ENCODE data around the gene RNF130.
"Not testable (repeated sequence)": the region's sequence is repeated elsewhere in the genome, so short reads cannot be mapped to it uniquely, and the experiment has no call there.

The RNF130 gene

GRCh38 chr5:180013678-180014077 lies 57.9 kb downstream of the RNF130 start:
- no peak for DNase-seq

GRCh38 chr5:180012316-180012715 lies 59.2 kb downstream of the RNF130 start:
- no peak for DNase-seq

- DNase-seq, result no peak
Observed at GRCh38 chr5:180010636-180011035, 60.9 kb downstream of the RNF130 start.

GRCh38 chr5:180009581-180009980 lies 62.0 kb downstream of the RNF130 start:
- no peak for DNase-seq

GRCh38 chr5:180008433-180008832 lies 63.1 kb downstream of the RNF130 start:
- DNase-seq, result no peak

- no peak for DNase-seq
Observed at GRCh38 chr5:180007582-180007981, 64.0 kb downstream of the RNF130 start.

- no peak for DNase-seq
Observed at GRCh38 chr5:180006141-180006540, 65.4 kb downstream of the RNF130 start.

- DNase-seq, result no peak
Observed at GRCh38 chr5:180003127-180003526, 68.4 kb downstream of the RNF130 start.

- no peak for DNase-seq
Observed at GRCh38 chr5:180001742-180002141, 69.8 kb downstream of the RNF130 start.

GRCh38 chr5:180001136-180001535 lies 70.4 kb downstream of the RNF130 start:
- no peak for DNase-seq

GRCh38 chr5:179998485-179998884 lies 73.1 kb downstream of the RNF130 start:
- no peak for DNase-seq

GRCh38 chr5:179994583-179995323 lies 76.8 kb downstream of the RNF130 start:
- no peak for DNase-seq

- DNase-seq, result not testable (repeated sequence)
Observed at GRCh38 chr5:179992855-179993254, 78.7 kb downstream of the RNF130 start.

GRCh38 chr5:179991106-179991505 lies 80.5 kb downstream of the RNF130 start:
- DNase-seq, result no peak

GRCh38 chr5:179990525-179990924 lies 81.0 kb downstream of the RNF130 start:
- DNase-seq, result not testable (repeated sequence)

- no peak for DNase-seq
Observed at GRCh38 chr5:179986328-179986727, 85.2 kb downstream of the RNF130 start.

- no peak for DNase-seq
Observed at GRCh38 chr5:179981636-179982035, 89.9 kb downstream of the RNF130 start.

GRCh38 chr5:179980767-179981166 lies 90.8 kb downstream of the RNF130 start:
- DNase-seq, result no peak

- no peak for DNase-seq
Observed at GRCh38 chr5:179978792-179979191, 92.8 kb downstream of the RNF130 start.

- DNase-seq, result no peak
Observed at GRCh38 chr5:179975713-179976134, 95.8 kb downstream of the RNF130 start.

GRCh38 chr5:179974946-179975712 lies 96.4 kb downstream of the RNF130 start:
- DNase-seq, result no peak

GRCh38 chr5:179974246-179974945 lies 97.2 kb downstream of the RNF130 start:
- no peak for DNase-seq

- no peak for DNase-seq
Observed at GRCh38 chr5:179973391-179973790, 98.2 kb downstream of the RNF130 start.

GRCh38 chr5:179969110-179969509 lies 102.4 kb downstream of the RNF130 start:
- DNase-seq, result no peak
